Activated naive CD8-positive, alpha-beta T cell treated with anti-CD3 and anti-CD28 coated beads, Interleukin-2, amount 10 ng/mL, durations not matched to agents 7 days and 5 days (primary cell): ENCODE data around the gene ACAP3. TPM values are rescaled to one million over a fixed set of nuclear protein-coding genes. Genes with fewer than 3 reads are reported as not detected.

Experiments
- ATAC-seq: fragments of 150-1000 bp; cut with Tn5 transposase; one replicate; pipeline ENCODE4 v1.10.0; 2021; ENCODE audit warnings: low read depth, moderate library complexity
- POLR2A ChIA-PET: fragments of 350-600 bp; sonication (Branson Sonifier 250); formaldehyde crosslinking; loops from one replicate; lab custom pipeline; 2021; ENCODE audit warnings: antibody characterized with exemption; lab: Charles Lee
- DNase-seq: peaks from one replicate; pipeline ENCODE4 v3.0.0; 2021
- H3K27ac Mint-ChIP-seq: one replicate; pipeline ENCODE4 v1.8.0; 2022; ENCODE audit warnings: mild to moderate bottlenecking, mixed read lengths
- H3K27me3 Mint-ChIP-seq: one replicate; pipeline ENCODE4 v1.8.0; 2022; ENCODE audit warnings: mild to moderate bottlenecking, moderate library complexity, mixed read lengths
- H3K36me3 Mint-ChIP-seq: one replicate; pipeline ENCODE4 v1.8.0; 2021; ENCODE audit warnings: mild to moderate bottlenecking, mixed read lengths
- H3K4me1 Mint-ChIP-seq: one replicate; pipeline ENCODE4 v1.8.0; 2021; ENCODE audit warnings: mixed read lengths
- H3K4me3 Mint-ChIP-seq: one replicate; pipeline ENCODE4 v1.8.0; 2022; ENCODE audit warnings: mild to moderate bottlenecking, moderate library complexity, mixed read lengths
- H3K9me3 Mint-ChIP-seq: one replicate; pipeline ENCODE4 v1.8.0; 2021; ENCODE audit warnings: mixed read lengths
- total RNA-seq, 2 experiments: library from RNA; stranded (reverse); gene quantifications; one replicate each; pipeline ENCODE4 v1.2.3, GENCODE V29; 2021

The ACAP3 gene
- total RNA-seq, 2 experiments from 2014 or later: 80.2 to 86.3 TPM

DNA sequence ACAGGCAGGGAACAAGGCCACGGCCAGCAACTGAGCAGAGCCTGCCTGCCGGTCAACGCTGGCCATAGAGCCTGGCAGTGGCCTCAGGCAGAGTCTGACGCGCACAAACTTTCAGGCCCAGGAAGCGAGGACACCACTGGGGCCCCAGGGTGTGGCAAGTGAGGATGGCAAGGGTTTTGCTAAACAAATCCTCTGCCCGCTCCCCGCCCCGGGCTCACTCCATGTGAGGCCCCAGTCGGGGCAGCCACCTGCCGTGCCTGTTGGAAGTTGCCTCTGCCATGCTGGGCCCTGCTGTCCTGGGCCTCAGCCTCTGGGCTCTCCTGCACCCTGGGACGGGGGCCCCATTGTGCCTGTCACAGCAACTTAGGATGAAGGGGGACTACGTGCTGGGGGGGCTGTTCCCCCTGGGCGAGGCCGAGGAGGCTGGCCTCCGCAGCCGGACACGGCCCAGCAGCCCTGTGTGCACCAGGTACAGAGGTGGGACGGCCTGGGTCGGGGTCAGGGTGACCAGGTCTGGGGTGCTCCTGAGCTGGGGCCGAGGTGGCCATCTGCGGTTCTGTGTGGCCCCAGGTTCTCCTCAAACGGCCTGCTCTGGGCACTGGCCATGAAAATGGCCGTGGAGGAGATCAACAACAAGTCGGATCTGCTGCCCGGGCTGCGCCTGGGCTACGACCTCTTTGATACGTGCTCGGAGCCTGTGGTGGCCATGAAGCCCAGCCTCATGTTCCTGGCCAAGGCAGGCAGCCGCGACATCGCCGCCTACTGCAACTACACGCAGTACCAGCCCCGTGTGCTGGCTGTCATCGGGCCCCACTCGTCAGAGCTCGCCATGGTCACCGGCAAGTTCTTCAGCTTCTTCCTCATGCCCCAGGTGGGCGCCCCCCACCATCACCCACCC lies 23.6 kb upstream of the ACAP3 start, which contains the start of gene TAS1R3:
TAS1R3 (plus strand) TSS at position 213 of the 898 bp plus-strand sequence; CDS start at position 279, 66 bp downstream.
- Mint-ChIP-seq H3K4me3 (no peak within 1 kb of the TSS), H3K4me1 (peaks cover under 1% of the 10 kb centered on the region), H3K36me3 (no peaks in the 10 kb centered on the region), H3K27ac (no peak within 1 kb of the TSS), H3K27me3 (no peaks in the 10 kb centered on the region), H3K9me3 (no peaks in the 10 kb centered on the region)
- no peak for DNase-seq
- POLR2A ChIA-PET: no interaction called here
- no peak for ATAC-seq

DNA sequence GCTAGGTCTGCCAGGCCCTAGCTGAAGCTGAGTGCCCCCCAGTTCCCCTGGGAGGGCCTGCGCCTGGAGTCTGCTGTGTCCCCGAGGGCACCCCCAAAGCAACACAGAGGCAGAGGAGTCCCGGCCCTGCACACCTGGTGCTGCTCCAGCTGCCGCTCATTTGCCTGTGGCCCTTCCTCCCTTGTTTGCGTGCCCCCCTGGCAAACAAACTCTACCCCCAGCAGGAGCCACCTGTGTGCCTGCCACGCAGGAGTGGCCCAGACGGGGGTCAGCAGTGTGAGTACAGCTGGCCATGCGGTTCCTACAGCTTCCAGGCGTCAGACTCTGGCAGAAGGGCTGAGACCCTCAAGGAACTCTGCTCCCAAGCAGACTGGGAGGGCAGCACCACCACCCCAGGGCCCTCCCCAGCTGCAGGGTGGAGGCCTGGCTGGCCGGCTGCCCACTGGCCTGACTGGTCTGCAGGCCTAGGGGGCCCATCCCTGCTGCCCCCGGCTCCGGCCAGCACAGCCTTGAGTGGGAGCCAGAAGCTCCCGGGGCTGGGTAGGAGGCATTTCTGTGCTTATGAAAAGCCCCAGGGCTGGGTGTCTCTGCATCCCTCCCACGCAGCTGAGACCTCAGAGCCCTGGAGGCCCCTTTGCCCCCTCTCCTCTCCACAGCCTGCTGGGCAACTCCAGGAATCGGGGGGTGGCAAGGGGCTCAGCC lies 22.8 kb upstream of the ACAP3 start:
- Mint-ChIP-seq H3K4me1 (peaks cover 4% of the 10 kb centered on the region), H3K4me3 (no peak overlapping the region), H3K9me3 (no peaks in the 10 kb centered on the region), H3K36me3 (no peaks in the 10 kb centered on the region), H3K27ac (no peak overlapping the region), H3K27me3 (no peaks in the 10 kb centered on the region)
- POLR2A ChIA-PET: no interaction called here
- ATAC-seq (no peak), DNase-seq (no peak)

- no peaks in the 10 kb centered on the region for H3K27me3 Mint-ChIP-seq
- no peaks in the 10 kb centered on the region for H3K36me3 Mint-ChIP-seq
- H3K27ac Mint-ChIP-seq: no peak overlapping the region
- no peak overlapping the region for H3K4me3 Mint-ChIP-seq
- POLR2A ChIA-PET: no interaction called here
- no peaks in the 10 kb centered on the region for H3K9me3 Mint-ChIP-seq
- H3K4me1 Mint-ChIP-seq: peaks cover 4% of the 10 kb centered on the region
- ATAC-seq (no peak), DNase-seq (no peak)
Measured at GRCh38 chr1:1329304-1330210, 21.8 kb upstream of the ACAP3 start.

- POLR2A ChIA-PET: interaction anchor here (0.5 kb wide), 1 partner anchor 419 kb away, joined by 4 read pairs; no protein-coding TSS in a partner anchor
- Mint-ChIP-seq H3K27me3 (no peaks in the 10 kb centered on the region), H3K36me3 (no peaks in the 10 kb centered on the region), H3K9me3 (no peaks in the 10 kb centered on the region), H3K4me3 (no peak overlapping the region), H3K27ac (no peak overlapping the region), H3K4me1 (peaks cover 8% of the 10 kb centered on the region)
- no peak for ATAC-seq
- DNase-seq: no peak
Measured at GRCh38 chr1:1328254-1328653, 20.5 kb upstream of the ACAP3 start.

DNA sequence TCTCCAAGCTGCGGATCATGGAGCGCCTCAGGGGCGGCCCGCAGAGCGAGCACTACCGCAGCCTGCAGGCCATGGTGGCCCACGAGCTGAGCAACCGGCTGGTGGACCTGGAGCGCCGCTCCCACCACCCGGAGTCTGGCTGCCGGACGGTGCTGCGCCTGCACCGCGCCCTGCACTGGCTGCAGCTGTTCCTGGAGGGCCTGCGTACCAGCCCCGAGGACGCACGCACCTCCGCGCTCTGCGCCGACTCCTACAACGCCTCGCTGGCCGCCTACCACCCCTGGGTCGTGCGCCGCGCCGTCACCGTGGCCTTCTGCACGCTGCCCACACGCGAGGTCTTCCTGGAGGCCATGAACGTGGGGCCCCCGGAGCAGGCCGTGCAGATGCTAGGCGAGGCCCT lies 19.6 kb upstream of the ACAP3 start:
- ATAC-seq (no peak), DNase-seq (no peak)
- Mint-ChIP-seq H3K4me3 (no peak overlapping the region), H3K4me1 (peaks cover 11% of the 10 kb centered on the region), H3K27ac (no peak overlapping the region), H3K27me3 (no peaks in the 10 kb centered on the region), H3K36me3 (no peaks in the 10 kb centered on the region), H3K9me3 (no peaks in the 10 kb centered on the region)
- POLR2A ChIA-PET: no interaction called here

DNA sequence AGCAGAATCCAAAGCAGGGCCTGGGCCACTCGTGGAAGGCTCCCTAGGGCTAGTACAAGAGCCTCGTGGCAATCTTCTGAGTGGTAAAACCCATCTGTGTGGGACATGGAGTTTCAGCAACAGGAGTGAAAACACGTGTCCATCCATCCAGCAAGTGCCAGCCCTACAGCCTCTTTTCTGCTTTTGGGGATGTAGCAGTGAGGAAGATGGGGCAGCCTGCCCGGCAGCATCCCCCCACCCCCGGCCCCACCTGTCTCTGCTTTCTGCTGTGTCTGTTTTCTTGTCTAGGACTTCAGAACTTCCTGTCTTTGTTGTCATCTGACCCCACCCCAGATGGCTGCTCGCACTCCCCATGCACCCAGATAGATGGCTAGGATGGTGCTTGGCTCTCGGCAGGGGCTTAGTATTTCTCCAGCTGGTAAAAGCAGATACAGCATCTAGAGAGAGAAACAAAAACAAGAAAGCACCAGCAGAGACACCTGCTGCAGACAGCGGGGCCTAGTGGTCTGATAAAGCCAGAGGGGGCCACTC lies 18.4 kb upstream of the ACAP3 start:
- Mint-ChIP-seq H3K27ac (peak overlapping the region; percentile 80), H3K36me3 (no peaks in the 10 kb centered on the region), H3K27me3 (no peaks in the 10 kb centered on the region), H3K9me3 (no peaks in the 10 kb centered on the region), H3K4me1 (peaks cover 15% of the 10 kb centered on the region), H3K4me3 (peak overlapping the region; percentile 76)
- no peak for ATAC-seq
- DNase-seq: no peak
- POLR2A ChIA-PET: interaction anchor here (1.1 to 1.3 kb wide), 2 partner anchors 12 to 49 kb away, joined by 3 read pairs; partner anchors contain the start of gene AURKAIP1

GRCh38 chr1:1325288-1326074 lies 17.8 kb upstream of the ACAP3 start:
- H3K4me1 Mint-ChIP-seq: peaks cover 15% of the 10 kb centered on the region
- peak overlapping the region; percentile 76 for H3K4me3 Mint-ChIP-seq
- H3K9me3 Mint-ChIP-seq: no peaks in the 10 kb centered on the region
- no peak for DNase-seq
- H3K36me3 Mint-ChIP-seq: no peaks in the 10 kb centered on the region
- POLR2A ChIA-PET: interaction anchor here (0.8 to 1.3 kb wide), 4 partner anchors 11 to 74 kb away, joined by 3 read pairs; partner anchors contain the start of genes AURKAIP1, CCNL2 and UBE2J2
- no peaks in the 10 kb centered on the region for H3K27me3 Mint-ChIP-seq
- H3K27ac Mint-ChIP-seq: peak overlapping the region; percentile 80
- no peak for ATAC-seq

- H3K36me3 Mint-ChIP-seq: peaks cover 1% of the 10 kb centered on the region
- peak within 1 kb of the TSS; percentile 93 for H3K4me3 Mint-ChIP-seq
- peak within 1 kb of the TSS; percentile 95 for H3K27ac Mint-ChIP-seq
- H3K4me1 Mint-ChIP-seq: peaks cover 15% of the 10 kb centered on the region
- DNase-seq (peak; percentile 97), ATAC-seq (peak; percentile 85)
- H3K27me3 Mint-ChIP-seq: no peaks in the 10 kb centered on the region
- H3K9me3 Mint-ChIP-seq: no peaks in the 10 kb centered on the region
- POLR2A ChIA-PET: interaction anchor here (0.8 to 1.3 kb wide), 4 partner anchors 11 to 74 kb away, joined by 3 read pairs; partner anchors contain the start of genes AURKAIP1, CCNL2 and UBE2J2
Measured at GRCh38 chr1:1324524-1325287, 17.0 kb upstream of the ACAP3 start, which contains the start of the genes CPTP and INTS11. TSS of gene CPTP (plus strand) at chr1:1324802. CDS start at chr1:1326911, 2,109 bp downstream. TSS of gene INTS11 (minus strand) at chr1:1324660. CDS start at chr1:1324608, 52 bp downstream.

- H3K27me3 Mint-ChIP-seq: no peaks in the 10 kb centered on the region
- peaks cover 15% of the 10 kb centered on the region for H3K4me1 Mint-ChIP-seq
- ATAC-seq (peak; percentile 33), DNase-seq (no peak)
- peak overlapping the region; percentile 93 for H3K4me3 Mint-ChIP-seq
- H3K9me3 Mint-ChIP-seq: no peaks in the 10 kb centered on the region
- peak overlapping the region; percentile 65 for H3K27ac Mint-ChIP-seq
- H3K36me3 Mint-ChIP-seq: peaks cover 5% of the 10 kb centered on the region
- POLR2A ChIA-PET: no interaction called here
Measured at GRCh38 chr1:1324084-1324523, 16.4 kb upstream of the ACAP3 start.

- Mint-ChIP-seq H3K36me3 (peaks cover 6% of the 10 kb centered on the region), H3K27me3 (no peaks in the 10 kb centered on the region), H3K4me1 (peaks cover 15% of the 10 kb centered on the region), H3K27ac (peak overlapping the region; percentile 94), H3K4me3 (peak overlapping the region; percentile 93), H3K9me3 (no peaks in the 10 kb centered on the region)
- DNase-seq (no peak), ATAC-seq (no peak)
- POLR2A ChIA-PET: no interaction called here
Measured at GRCh38 chr1:1322952-1323351, 15.2 kb upstream of the ACAP3 start.

- peak overlapping the region; percentile 31 for H3K4me3 Mint-ChIP-seq
- ATAC-seq (no peak), DNase-seq (no peak)
- H3K27me3 Mint-ChIP-seq: no peaks in the 10 kb centered on the region
- peak overlapping the region; percentile 56 for H3K27ac Mint-ChIP-seq
- POLR2A ChIA-PET: no interaction called here
- H3K4me1 Mint-ChIP-seq: peaks cover 15% of the 10 kb centered on the region
- peaks cover 6% of the 10 kb centered on the region for H3K36me3 Mint-ChIP-seq
- no peaks in the 10 kb centered on the region for H3K9me3 Mint-ChIP-seq
Measured at GRCh38 chr1:1322418-1322817, 14.7 kb upstream of the ACAP3 start.
